Loucy (cell line): ENCODE data around the gene ANKS3.

Source experiments
- H2AFZ ChIP-seq: fragments of 200-600 bp; sonication (generic); 2 replicates; pipeline ENCODE4 v1.6.0; 2016; ENCODE audit warnings: antibody characterized with exemption, mild to moderate bottlenecking, low read length, moderate library complexity
- H3F3A ChIP-seq: fragments of 200-600 bp; 2 replicates; pipeline ENCODE4 v1.6.0; 2016; ENCODE audit warnings: antibody characterized with exemption, low read depth, mild to moderate bottlenecking
- H3K27me3 ChIP-seq: fragments of 200-600 bp; sonication (generic); 2 replicates; pipeline ENCODE4 v1.6.1; 2014; ENCODE audit warnings: low read length, mild to moderate bottlenecking; ENCODE audit not compliant: insufficient read depth, poor library complexity, severe bottlenecking
- H3K36me3 ChIP-seq: fragments of 200-600 bp; sonication (generic); 2 replicates; pipeline ENCODE4 v1.6.1; 2016; ENCODE audit warnings: low read length; ENCODE audit not compliant: insufficient read depth
- H3K4me1 ChIP-seq: fragments of 200-600 bp; sonication (generic); 2 replicates; pipeline ENCODE4 v1.5.1; 2014; ENCODE audit warnings: low read length, mild to moderate bottlenecking; ENCODE audit not compliant: insufficient read depth, poor library complexity, severe bottlenecking
- H3K4me2 ChIP-seq: fragments of 200-600 bp; sonication (generic); 2 replicates; pipeline ENCODE4 v1.6.0; 2014; ENCODE audit warnings: antibody characterized with exemption, low read length, low read depth, mild to moderate bottlenecking; ENCODE audit not compliant: poor library complexity, severe bottlenecking
- H3K4me3 ChIP-seq: fragments of 200-600 bp; sonication (generic); 2 replicates; pipeline ENCODE4 v1.5.1; 2014; ENCODE audit warnings: low read length, mild to moderate bottlenecking, mixed read lengths; ENCODE audit not compliant: poor library complexity, severe bottlenecking
- H3K79me2 ChIP-seq: fragments of 200-600 bp; sonication (generic); 2 replicates; pipeline ENCODE4 v1.6.1; 2014; ENCODE audit warnings: low read length; ENCODE audit not compliant: insufficient read depth
- H3K9ac ChIP-seq: fragments of 200-600 bp; sonication (generic); 2 replicates; pipeline ENCODE4 v1.6.0; 2014; ENCODE audit warnings: mild to moderate bottlenecking, low read depth, low read length, moderate library complexity; ENCODE audit not compliant: poor library complexity, severe bottlenecking
- H3K9me2 ChIP-seq: fragments of 200-600 bp; sonication (generic); replicated peaks from 2 replicates; pipeline ENCODE4 v1.6.1; 2016; ENCODE audit warnings: low read depth, low read length, mixed read lengths
- H3K9me3 ChIP-seq: fragments of 200-600 bp; sonication (generic); 2 replicates; pipeline ENCODE4 v1.6.1; 2014; ENCODE audit warnings: mild to moderate bottlenecking, antibody characterized with exemption, low read length, low read depth; ENCODE audit not compliant: insufficient read depth
- H4K20me1 ChIP-seq: fragments of 200-600 bp; sonication (generic); 2 replicates; pipeline ENCODE4 v1.6.0; 2014; ENCODE audit warnings: antibody characterized with exemption, low read length, mild to moderate bottlenecking; ENCODE audit not compliant: insufficient read depth, poor library complexity, severe bottlenecking
- CTCF ChIP-seq: fragments of 200-600 bp; sonication (generic); conservative IDR thresholded peaks from 2 replicates; pipeline ENCODE4 v1.5.1; 2014; ENCODE audit warnings: mild to moderate bottlenecking, antibody characterized with exemption, low read length
- EZH2phosphoT487 ChIP-seq: fragments of 200-600 bp; IDR thresholded peaks from 2 replicates; pipeline ENCODE4 v1.6.1; 2018; ENCODE audit warnings: antibody characterized with exemption, mild to moderate bottlenecking, moderate library complexity, borderline replicate concordance

ANKS3 gene

GRCh38 chr16:4684763-4685162 lies 49.3 kb downstream of the ANKS3 start:
- no peaks in the 10 kb centered on the region for H4K20me1 ChIP-seq
- H3K9me3 ChIP-seq, result no peaks in the 10 kb centered on the region
- H3K27me3 ChIP-seq, result no peaks in the 10 kb centered on the region
- no peak overlapping the region for H3K4me3 ChIP-seq
- H2AFZ ChIP-seq, result no peak overlapping the region
- H3K4me2 ChIP-seq, result no peak overlapping the region
- no peaks in the 10 kb centered on the region for H3K4me1 ChIP-seq
- TF ChIP-seq EZH2phosphoT487 (no peak), CTCF (no peak)
- no peaks in the 10 kb centered on the region for H3F3A ChIP-seq
- H3K9me2 ChIP-seq, result no peaks in the 10 kb centered on the region
- no peaks in the 10 kb centered on the region for H3K36me3 ChIP-seq
- H3K9ac ChIP-seq, result no peak overlapping the region
- no peaks in the 10 kb centered on the region for H3K79me2 ChIP-seq

GRCh38 chr16:4684058-4684715 lies 49.9 kb downstream of the ANKS3 start:
- Histone ChIP-seq H3K4me3 (no peak overlapping the region), H3F3A (no peaks in the 10 kb centered on the region), H3K36me3 (no peaks in the 10 kb centered on the region), H3K9me3 (no peaks in the 10 kb centered on the region), H3K9me2 (no peaks in the 10 kb centered on the region), H3K4me1 (no peaks in the 10 kb centered on the region), H2AFZ (no peak overlapping the region), H3K79me2 (no peaks in the 10 kb centered on the region), H4K20me1 (no peaks in the 10 kb centered on the region), H3K9ac (no peak overlapping the region), H3K4me2 (no peak overlapping the region), H3K27me3 (no peaks in the 10 kb centered on the region)
- TF ChIP-seq CTCF (no peak), EZH2phosphoT487 (no peak)

GRCh38 chr16:4683255-4684057 lies 50.6 kb downstream of the ANKS3 start:
- H3K9me3 ChIP-seq, result no peaks in the 10 kb centered on the region
- TF ChIP-seq CTCF (no peak), EZH2phosphoT487 (no peak)
- H3K79me2 ChIP-seq, result no peaks in the 10 kb centered on the region
- no peaks in the 10 kb centered on the region for H3K4me1 ChIP-seq
- no peaks in the 10 kb centered on the region for H3F3A ChIP-seq
- no peaks in the 10 kb centered on the region for H4K20me1 ChIP-seq
- no peaks in the 10 kb centered on the region for H3K36me3 ChIP-seq
- H3K4me2 ChIP-seq, result no peak overlapping the region
- no peak overlapping the region for H2AFZ ChIP-seq
- H3K9me2 ChIP-seq, result no peaks in the 10 kb centered on the region
- no peak overlapping the region for H3K4me3 ChIP-seq
- H3K9ac ChIP-seq, result no peak overlapping the region
- no peaks in the 10 kb centered on the region for H3K27me3 ChIP-seq
